Head of caudate nucleus (tissue), 42 donors: Measurements from ENCODE around the gene PRR36.

ENCODE experiments used
- DNase-seq, 42 donors: peaks; one replicate each; pipeline versions ENCODE4 v3.0.0 to v3.0.0-alpha.2; 2020 to 2021; ENCODE audit warnings: mixed read lengths in 7 of 42
- intact Hi-C: fragments of 100-400 bp; cut with DNase I; formaldehyde crosslinking; loops from one replicate; pipeline ENCODE4 v1.15.0; 2022

The PRR36 gene

DNA sequence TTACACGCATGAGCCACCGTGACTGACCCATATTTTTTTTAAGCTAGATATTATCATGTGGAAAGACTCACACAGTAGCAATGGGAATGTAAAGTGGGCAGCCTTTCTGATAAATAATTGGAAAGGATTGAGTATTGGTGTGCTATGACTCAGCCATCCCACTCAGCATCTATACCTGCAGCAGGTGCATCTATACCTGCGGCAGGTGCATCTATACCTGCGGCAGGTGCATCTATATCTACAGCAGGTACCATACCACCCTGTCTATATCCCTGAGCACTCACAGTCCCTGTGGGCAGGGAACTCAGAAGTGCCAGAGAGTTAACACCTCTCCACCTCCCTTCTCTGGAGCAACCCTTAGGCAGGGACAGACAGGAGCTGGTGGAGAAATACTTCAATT, 8.9 kb upstream of the PRR36 start:
- intact Hi-C loops, result no loop called here
- no peak for DNase-seq

DNA sequence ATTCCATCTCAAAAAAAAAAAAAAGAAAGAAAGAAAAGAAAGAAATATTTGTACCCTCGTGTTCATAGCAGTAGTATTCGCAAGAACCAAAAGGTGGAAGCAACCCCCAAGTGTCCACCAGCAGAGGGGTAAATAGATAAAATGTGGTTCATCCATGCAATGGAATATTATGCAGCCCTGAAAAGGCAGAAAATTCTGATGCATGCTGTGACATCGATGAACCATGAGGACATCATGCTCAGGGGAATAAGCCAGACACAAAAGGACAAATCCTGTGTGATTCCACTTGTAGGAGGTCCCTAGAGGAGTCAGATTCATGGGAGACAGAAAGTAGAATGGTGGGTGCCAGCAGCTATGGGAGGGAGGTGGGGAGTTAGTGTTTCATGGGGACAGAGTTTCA, 7.7 kb upstream of the PRR36 start:
- DNase-seq, result no peak
- intact Hi-C loops, result no loop called here

GRCh38 chr19:7879836-7880235, 5.6 kb upstream of the PRR36 start:
- no peak for DNase-seq
- intact Hi-C loops, result no loop called here

GRCh38 chr19:7879111-7879807, 5.1 kb upstream of the PRR36 start:
- intact Hi-C loops, result no loop called here
- no peak for DNase-seq

DNA sequence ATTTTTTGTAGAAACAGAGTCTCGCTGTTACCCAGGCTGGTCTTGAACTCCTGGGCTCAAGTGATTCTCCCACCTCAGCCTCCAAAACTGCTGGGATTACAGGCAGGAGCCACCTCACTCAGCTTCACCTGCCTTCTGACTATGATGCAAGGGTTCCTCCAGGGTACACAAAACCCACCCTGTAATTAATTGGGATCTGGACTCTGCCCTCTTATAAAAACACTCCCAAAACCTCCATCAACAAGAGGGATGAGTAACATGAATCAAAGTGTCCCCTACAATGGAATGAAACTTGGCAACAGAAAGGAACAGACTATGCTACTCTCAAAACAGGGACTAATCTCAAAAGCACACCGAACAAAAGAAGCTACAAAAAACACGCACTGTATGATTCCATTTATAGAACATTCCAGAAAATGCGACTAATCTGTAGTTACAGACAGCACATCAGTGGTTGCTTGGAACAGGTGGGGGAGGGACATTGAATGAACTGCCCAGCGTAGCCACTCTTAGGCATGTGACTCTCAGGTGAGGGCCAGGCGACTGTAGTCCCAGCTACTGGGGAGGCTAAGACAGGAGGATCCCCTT, 3.2 kb upstream of the PRR36 start:
- intact Hi-C loops, result no loop called here
- DNase-seq, result no peak

DNA sequence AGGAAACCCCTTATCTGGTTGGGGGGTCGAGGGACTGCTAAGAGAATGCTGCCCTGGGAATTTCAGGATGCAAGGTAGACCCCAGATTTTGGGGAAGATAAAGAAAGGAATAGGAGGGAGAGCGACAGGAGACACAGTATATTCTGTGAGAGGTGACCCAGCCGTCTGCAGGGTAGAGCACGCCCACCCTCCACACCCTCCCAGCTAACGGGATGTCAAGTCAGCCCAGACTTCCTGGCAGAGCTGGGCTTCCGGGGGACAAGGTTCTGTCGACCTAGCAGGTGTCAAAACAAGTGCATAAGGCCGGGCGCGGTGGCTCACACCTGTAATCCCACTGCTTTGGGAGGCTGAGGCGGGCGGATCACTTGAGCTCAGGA, 695 bp upstream of the PRR36 start:
- intact Hi-C loops, result no loop called here
- DNase-seq, result peak in 1 of 42 donors; percentile 30

DNA sequence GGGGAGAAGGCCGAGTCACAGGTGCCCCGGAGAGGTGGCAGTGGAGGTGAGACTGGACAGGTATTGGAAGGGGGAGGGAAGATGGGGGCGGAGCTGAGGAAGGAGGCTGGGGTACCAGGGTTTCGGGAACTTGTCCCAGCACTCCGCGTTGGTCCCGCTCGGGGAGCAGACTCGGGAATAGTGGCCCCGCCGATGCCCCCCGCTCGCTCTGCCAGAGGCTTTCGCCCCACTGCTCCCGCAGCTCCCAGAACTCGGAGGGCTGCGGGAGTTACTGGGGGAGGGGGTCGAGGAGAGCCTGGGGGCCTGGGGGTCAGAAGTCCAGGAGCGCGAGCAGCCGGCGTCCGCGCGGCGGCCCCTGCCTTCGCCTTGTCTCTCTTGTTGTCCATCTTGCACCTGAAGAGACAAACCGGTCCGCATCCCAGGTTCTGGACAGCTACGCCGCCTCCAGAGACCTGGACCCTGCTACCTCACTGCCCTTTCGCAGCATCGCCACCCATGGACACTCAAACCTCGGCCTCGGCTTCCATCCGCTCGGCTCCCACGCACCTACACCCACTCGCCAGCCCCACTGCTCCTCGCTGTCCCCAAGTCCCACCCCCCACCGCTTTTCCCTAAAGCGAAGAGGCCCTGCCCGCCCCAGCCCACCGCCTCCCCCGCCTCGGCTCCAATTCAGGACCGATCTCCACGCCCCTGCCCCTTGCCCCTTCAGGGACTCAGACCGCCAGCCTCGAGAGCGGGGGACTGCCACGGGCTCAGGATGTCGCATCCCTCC, 700 bp downstream of the PRR36 start:
- DNase-seq, result no peak
- intact Hi-C loops, result no loop called here

DNA sequence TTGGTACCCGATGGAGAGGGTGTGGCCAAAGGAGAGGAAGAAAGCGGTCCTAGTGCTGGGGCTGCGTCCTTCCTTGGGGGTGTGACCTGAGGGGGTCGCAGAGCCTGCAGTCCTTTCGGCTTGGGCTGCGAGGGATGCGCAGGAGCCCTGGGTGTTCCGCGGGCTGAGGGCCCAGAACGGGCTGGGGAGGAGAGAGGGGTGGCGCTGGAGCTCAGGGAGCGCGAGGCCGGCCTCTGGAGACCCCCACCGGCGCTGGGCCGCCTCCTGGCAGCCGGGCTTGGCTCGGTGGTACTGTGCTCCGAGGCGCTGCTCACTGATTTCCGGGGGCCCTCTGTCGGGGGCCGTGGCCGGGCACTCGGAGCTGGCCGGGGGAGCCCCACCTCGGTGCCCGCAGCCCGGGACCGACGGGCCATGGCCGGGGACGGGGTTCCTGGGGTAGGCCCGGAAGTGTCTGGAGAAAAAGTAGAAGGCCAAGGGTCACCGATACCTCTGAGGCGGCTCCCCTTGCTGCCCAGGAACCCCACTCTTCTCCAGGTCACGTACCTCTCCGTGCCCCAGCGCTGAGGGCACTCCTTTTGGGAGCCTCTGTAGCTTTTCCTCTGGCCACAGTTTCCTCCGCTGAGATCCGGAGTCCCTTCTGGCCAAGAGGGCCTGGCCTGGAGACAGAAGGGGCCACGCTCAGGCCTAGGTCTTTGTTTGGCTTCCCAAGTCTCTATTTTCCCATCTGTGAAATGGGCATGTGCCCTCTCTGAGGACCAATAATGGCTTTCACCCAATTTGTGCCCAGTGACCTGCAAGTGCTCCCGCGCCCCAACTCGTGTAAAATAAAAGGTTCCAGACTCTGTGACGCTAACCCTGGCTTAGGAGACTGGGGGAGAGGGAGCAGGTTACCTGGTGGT, 1.6 kb downstream of the PRR36 start:
- intact Hi-C loops, result no loop called here
- DNase-seq, result no peak

- DNase-seq, result peak in 40 of 42 donors; percentile 50 to 90 (median 75)
- intact Hi-C loops, result no loop called here
Measured at GRCh38 chr19:7871437-7872305, 2.5 kb downstream of the PRR36 start.

DNA sequence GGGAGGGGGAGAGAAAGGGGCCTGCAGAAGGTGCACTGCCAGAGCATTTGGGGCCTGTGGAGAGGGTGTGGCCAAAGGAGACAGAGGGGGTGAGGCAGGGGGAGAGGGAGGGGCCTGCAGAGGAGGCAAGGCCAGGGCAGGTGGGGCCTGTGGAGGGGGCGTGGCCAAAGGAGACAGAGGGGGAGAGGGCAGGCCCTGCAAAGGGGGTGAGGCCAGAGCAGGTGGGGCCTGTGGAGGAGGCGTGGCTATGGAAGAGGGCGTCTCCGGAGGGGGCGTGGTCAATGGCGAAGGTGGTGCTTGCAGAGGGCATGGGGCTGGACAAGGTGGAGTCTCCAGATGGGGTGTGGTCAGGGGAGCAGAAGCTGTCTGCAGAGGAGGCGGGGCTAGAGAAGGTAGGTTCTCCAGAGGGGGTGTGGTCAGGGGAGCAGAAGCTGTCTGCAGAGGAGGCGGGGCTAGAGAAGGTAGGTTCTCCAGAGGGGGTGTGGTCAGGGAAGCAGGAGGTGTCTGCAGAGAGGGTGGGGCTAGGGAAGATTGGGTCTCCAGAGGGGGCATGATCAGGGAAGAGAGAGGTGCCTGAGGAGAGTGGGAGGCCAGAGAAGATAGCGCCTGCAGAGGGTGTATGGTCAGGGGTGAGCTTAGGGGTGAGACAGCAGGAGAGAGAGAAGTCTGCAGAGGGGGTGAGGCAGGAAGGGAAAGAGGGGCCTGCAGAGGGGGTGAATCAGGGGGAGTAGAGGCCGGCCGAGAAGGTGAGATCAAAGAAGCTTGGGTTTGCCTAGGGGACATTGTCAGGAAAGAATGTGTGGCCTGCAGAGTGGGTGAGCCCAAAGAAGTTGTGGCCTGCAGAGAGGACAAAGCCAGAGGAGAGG, 3.4 kb downstream of the PRR36 start:
- peak in 28 of 42 donors; percentile 40 to 85 (median 66) for DNase-seq
- intact Hi-C loops, result no loop called here

DNA sequence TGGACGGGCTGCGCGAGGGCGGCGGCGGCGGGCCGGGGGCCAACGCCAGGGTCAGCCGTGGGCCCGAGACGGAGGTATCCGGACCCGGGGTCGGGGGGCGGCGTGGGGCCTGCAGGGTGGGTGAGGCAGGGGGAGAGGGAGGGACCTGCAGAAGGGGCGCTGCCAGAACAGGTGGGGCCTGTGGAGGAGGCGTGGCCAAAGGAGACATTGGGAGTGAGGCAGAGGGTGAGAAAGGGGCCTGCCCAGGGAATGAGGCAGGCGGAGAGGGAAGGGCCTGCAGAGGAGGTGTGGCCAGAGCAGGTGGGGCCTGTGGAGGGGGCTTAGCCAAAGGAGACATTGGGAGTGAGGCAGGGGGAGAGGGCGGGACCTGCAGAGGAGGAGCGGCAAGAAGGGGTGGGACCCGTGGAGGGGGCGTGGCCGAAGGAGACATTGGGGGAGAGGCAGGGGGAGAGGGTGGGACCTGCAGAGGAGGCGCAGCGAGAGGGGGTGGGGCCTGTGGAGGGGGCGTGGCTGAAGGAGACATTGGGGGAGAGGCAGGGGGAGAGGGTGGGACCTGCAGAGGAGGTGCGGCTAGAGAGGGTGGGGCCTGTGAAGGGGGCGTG, 4.2 kb downstream of the PRR36 start:
- DNase-seq, result peak in 4 of 42 donors; percentile 34 to 62 (median 38)
- intact Hi-C loops, result no loop called here

- peak in 32 of 42 donors; percentile 42 to 78 (median 70) for DNase-seq
- intact Hi-C loops, result no loop called here
Measured at GRCh38 chr19:7869453-7869909, 4.7 kb downstream of the PRR36 start.

DNA sequence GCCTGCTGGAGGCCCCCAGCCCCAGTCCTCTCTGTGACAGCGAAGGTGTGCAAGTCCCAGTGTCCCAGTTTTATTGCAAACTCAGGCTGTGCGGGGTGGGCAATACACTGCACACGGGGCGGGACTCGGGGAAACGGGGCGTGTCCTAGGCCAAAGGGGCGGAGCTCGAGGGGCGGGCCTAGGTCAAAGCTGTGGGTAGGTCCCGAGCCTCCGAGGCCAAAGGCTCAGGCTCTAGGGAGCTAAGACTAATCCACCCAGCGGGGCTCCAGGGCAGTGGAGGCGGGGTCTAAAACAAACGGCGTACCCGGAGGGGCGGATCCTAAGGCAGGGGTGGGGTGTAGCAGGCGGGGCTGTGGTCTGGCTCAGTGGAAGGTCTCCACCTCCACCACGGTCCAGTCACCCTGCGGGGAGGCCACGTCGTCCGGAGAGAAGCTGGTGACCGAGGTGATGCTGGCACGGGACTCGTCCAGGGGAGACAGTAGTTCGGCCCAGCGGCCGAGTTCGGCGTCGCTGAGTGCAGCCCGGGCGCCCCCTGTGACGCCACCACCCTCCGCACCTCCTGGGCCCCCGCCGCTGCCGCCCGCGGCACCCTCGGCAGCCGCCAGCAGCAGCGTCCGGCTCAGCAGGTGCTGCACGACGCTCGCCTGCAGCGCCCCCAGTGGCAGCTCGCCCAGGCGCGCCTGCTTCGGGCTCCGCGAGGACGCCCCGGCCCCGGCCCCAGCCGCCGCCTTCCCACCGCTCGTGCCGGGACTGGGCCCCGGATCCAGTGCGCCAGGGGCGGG, 5.3 kb downstream of the PRR36 start:
- intact Hi-C loops, result no loop called here
- peak in 34 of 42 donors; percentile 52 to 83 (median 70) for DNase-seq

DNA sequence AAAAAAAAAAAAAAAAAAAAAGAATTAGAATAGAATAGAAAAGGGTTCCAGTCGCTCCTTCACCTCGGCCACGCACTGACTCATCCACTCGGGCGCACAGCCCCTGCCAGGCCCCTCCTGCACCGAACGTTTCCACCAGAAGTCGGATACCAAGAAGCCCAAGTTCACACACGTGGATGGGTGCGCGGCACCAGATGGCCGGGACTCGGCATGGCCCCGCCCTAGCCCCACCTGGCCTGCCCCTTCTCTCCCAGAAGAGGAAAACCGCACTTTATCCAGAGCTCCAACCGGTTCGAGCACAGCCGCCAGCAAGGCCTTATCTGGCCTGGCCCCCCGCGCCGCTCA, 5.9 kb downstream of the PRR36 start:
- peak in 2 of 42 donors; percentile 16 to 40 for DNase-seq
- intact Hi-C loops, result no loop called here

DNA sequence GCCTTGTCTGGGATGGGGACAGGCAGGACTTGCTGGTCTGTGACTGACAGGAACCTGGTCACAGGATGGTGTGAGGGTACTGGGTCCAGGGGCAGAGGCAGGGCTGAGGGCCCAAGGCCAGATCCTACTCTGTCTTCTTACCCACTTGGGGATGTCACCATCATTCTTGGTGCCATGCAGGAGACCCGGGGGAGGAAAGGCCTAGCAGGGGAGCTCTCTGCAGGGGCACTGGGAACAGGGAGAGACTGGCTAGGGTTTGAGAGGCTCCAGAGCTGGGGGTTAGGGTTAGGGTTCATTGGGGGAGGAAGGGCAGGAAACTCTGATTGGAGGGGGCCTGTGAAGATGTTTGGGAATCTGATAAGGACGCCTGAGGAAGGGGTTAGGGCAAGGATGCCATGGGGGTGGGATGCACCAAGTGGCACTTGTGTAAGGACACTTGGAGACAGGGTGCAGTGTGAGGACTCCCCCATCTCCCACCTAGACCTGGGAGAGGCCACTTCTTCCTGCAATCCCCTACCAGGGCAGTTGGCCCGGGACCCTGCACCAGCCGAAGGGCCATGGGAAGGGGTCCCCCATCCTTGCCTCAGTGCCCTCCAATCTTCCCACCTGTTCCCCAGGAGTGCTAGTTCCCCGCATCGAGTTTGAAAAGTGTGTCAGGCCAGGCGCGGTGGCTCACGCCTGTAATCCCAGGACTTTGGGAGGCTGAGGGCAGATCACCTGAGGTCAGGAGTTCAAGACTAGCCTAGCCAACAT, 6.9 kb downstream of the PRR36 start:
- intact Hi-C loops, result no loop called here
- peak in 1 of 42 donors; percentile 18 for DNase-seq
